Uterus (tissue), 2 donors: ENCODE measurements around the gene CHTOP.

ENCODE experiments used
- CTCF ChIP-seq, 4 experiments: fragments of 200-600 bp in 2 of 4; fragments of 450-650 bp in 2 of 4; sonication (generic) in 2 of 4; IDR thresholded peaks; one replicate each; pipeline ENCODE4 v1.5.1; 2016 to 2019; ENCODE audit warnings: antibody characterized with exemption in 4 of 4, mild to moderate bottlenecking in 2 of 4, moderate library complexity in 1 of 4
- POLR2A ChIP-seq, 2 donors: fragments of 450-650 bp; IDR thresholded peaks; one replicate each; pipeline ENCODE4 v1.6.1; 2016; ENCODE audit warnings: antibody characterized with exemption in 2 of 2, mild to moderate bottlenecking in 1 of 2, moderate library complexity in 1 of 2

GRCh38 chr1:153663211-153663610 lies 29.3 kb downstream of the CHTOP start:
- no peak for TF ChIP-seq CTCF (IDR thresholded peaks at IDR 0.05)
- TF ChIP-seq POLR2A (IDR thresholded peaks at IDR 0.05): no peak
